ENCODE measurements around the gene SERINC3.

GRCh38 chr20:44533928-44534327 lies 12.1 kb upstream of the SERINC3 start:
- no peak for TF ChIP-seq CTCF (conservative IDR thresholded peaks at IDR 0.05 in 1 of 2, IDR thresholded peaks at IDR 0.05 in 1 of 2; ENCODE audit: low read depth in 1 of 2, low read length in 2 of 2)
- no peak for TF ChIP-seq EZH2 (IDR thresholded peaks at IDR 0.05; ENCODE audit: low read length, missing control alignments)
